Esophagus muscularis mucosa (tissue), 4 donors: ENCODE results near the gene TMC2.

Experiments used
- CTCF ChIP-seq, 3 experiments: fragments of 200-600 bp in 2 of 3; fragments of 450-650 bp in 1 of 3; sonication (generic) in 2 of 3; IDR thresholded peaks; one replicate each; pipeline ENCODE4 v1.5.1; 2017 to 2019; ENCODE audit warnings: antibody characterized with exemption in 3 of 3, mild to moderate bottlenecking in 2 of 3, moderate library complexity in 1 of 3
- EP300 ChIP-seq: sonication (generic); formaldehyde crosslinking; IDR thresholded peaks from one replicate; pipeline ENCODE4 v1.6.1; 2017; ENCODE audit warnings: antibody characterized with exemption
- POLR2A ChIP-seq: fragments of 450-650 bp; IDR thresholded peaks from one replicate; pipeline ENCODE4 v1.6.1; 2017; ENCODE audit warnings: antibody characterized with exemption, moderate library complexity, mild to moderate bottlenecking, low read depth
- POLR2AphosphoS5 ChIP-seq, 2 donors: sonication (generic); formaldehyde crosslinking; IDR thresholded peaks; one replicate each; pipeline ENCODE4 v1.6.1; 2017; ENCODE audit warnings: antibody characterized with exemption in 2 of 2

GRCh38 chr20:2578475-2579192, 42.3 kb downstream of the TMC2 start:
- TF ChIP-seq CTCF (IDR thresholded peaks at IDR 0.05) (no peak), EP300 (no peak), POLR2AphosphoS5 (IDR thresholded peaks at IDR 0.05) (no peak), POLR2A (no peak)
